ENCODE results near the gene SUGCT.
A peak's percentile ranks its signal among the peaks of the same experiment; 100 is the strongest.
"Not testable (repeated sequence)": the region's sequence is repeated elsewhere in the genome, so short reads cannot be mapped to it uniquely, and the experiment has no call there.

SUGCT gene

DNA sequence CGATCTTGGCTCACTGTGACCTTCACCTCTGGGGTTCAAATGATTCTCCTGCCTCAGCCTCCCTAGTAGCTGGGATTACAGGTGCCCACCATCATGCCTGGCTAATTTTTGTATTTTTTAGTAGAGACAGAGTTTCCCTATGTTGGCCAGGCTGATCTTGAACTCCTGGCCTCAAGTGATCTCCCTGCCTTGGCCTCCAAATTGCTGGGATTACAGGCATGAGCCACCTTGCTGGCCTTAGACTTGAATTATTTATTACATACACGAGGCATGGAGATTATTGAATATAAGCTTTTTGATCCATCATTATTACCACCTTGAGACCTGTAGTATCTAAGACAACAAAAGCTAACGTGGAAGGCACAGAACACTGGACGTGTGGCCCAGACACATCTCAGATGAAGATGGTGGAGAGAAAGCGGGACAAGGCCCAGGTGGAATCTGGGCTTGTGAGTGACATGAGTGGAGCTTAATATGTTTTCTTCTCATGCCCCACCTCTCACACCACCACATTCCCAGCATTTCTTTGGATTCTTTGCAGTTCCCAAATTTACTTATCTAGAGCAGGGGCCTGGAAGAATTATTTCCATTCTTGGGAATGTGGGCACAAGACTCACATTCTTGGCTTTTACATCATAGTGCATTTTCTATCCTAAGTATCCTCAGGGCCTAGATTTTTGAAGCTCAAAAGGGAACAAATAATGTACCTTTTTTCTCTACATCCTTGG, 76.6 kb downstream of the SUGCT start:
- no peak for TF ChIP-seq CTCF (IDR thresholded peaks at IDR 0.05)
- Histone ChIP-seq H3K27ac (peak overlapping the region in 1 of 2 donors; percentile 76), H3K4me3 (no peak overlapping the region)
- no peak for DNase-seq (ENCODE audit: low spot score)

GRCh38 chr7:40213291-40213690, 78.5 kb downstream of the SUGCT start:
- TF ChIP-seq CTCF (IDR thresholded peaks at IDR 0.05) = no peak
- H3K27ac ChIP-seq = peak overlapping the region in 1 of 2 donors; percentile 69
- H3K4me3 ChIP-seq = no peak overlapping the region
- no peak for DNase-seq (ENCODE audit: low spot score)

DNA sequence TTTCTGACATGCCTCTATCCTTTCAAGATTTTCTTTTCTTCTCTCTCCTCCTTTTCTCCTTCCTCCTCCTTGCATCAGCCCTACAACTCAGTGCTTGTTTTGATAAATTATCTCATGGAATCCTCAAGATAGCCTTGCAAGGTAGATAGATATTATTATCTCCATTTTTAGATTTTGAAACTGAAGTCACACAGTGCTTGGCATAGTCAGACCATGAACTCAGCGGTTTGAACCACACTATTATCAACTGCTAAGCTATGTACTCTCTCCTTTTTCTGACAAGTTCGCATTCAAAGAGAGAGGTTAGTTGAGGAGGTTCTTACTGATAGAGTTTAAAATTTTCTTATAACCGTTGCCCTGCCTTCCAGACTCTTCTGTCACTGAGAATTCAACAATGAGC, 79.1 kb downstream of the SUGCT start:
- no peak for TF ChIP-seq CTCF (IDR thresholded peaks at IDR 0.05)
- no peak for DNase-seq (ENCODE audit: low spot score)
- peak overlapping the region in 1 of 2 donors; percentile 69 for H3K27ac ChIP-seq
- H3K4me3 ChIP-seq = no peak overlapping the region

DNA sequence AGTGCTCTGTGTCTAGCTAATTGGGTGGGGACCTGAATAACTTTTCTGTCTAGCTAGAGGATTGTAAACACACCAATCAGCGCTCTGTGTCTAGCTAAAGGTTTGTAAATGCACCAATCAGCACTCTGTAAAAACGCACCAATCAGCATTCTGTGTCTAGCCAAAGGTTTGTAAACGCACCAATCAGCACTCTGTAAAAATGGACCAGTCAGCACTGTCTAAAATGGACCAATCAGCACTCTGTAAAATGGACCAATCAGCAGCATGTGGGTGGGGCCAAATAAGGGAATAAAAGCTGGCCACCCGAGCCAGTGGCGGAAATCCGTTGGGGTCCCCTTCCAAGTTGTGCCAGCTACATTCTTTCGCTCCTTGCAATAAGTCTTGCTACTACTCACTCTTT, 83.8 kb downstream of the SUGCT start:
- not testable (repeated sequence) for H3K27ac ChIP-seq; DNase-seq (ENCODE audit: low spot score); H3K4me3 ChIP-seq

GRCh38 chr7:40219917-40220316, 85.1 kb downstream of the SUGCT start:
- no peak for DNase-seq (ENCODE audit: low spot score)
- no peak overlapping the region for H3K4me3 ChIP-seq
- no peak for TF ChIP-seq CTCF (IDR thresholded peaks at IDR 0.05)
- peak overlapping the region in 1 of 2 donors; percentile 72 for H3K27ac ChIP-seq

GRCh38 chr7:40220421-40220911, 85.7 kb downstream of the SUGCT start:
- no peak for TF ChIP-seq CTCF (IDR thresholded peaks at IDR 0.05)
- Histone ChIP-seq H3K4me3 (no peak overlapping the region), H3K27ac (peak overlapping the region in 1 of 2 donors; percentile 72)
- DNase-seq (ENCODE audit: low spot score) = no peak

DNA sequence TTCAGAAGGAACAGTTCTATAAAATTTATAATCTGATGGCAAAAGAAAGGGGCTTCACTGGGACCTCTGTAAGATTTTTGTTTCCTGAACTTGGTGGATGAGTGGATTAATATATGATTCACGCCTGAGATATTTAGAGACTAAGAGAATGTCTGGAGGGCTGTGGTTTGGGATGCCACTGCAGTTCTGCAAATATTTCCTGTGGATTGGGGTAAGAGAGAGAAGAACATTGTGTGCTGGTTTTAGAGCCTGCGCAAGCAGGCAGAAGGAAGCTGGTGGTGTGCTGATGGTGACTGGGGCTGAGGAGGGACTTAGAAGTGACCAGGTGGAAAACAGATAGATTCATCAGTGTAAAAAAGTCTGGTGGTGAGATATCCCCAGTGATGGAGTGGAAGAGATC, 87.0 kb downstream of the SUGCT start:
- Histone ChIP-seq H3K4me3 (no peak overlapping the region), H3K27ac (peak overlapping the region; percentile 41 to 86)
- TF ChIP-seq CTCF (IDR thresholded peaks at IDR 0.05) = no peak

More for the DNA sequence above, 87.0 kb downstream of the SUGCT start:
- no peak for DNase-seq (ENCODE audit: low spot score)

Measured in coronary artery (tissue), 2 donors.